Measurements from ENCODE around the gene TARDBP.

DNA sequence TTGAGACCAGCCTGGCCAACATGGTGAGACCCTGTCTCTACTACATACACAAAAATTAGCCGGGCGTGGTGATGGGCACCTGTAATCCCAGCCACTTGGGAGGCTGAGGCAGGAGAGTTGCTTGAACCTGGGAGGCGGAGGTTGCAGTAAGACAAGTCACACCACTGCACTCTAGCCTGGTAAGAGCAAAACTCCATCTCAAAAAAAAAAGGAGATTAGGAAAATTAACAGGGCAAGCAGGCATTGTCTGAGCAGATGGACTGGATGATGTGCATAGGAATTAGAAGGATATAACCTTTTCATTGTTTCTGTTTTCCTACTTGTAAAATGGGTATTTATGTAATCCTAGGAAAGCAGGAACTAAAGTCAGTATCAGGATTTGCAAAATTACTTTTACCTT is 15.6 kb downstream of the TARDBP start:
- TF ChIP-seq, protein P1, sequence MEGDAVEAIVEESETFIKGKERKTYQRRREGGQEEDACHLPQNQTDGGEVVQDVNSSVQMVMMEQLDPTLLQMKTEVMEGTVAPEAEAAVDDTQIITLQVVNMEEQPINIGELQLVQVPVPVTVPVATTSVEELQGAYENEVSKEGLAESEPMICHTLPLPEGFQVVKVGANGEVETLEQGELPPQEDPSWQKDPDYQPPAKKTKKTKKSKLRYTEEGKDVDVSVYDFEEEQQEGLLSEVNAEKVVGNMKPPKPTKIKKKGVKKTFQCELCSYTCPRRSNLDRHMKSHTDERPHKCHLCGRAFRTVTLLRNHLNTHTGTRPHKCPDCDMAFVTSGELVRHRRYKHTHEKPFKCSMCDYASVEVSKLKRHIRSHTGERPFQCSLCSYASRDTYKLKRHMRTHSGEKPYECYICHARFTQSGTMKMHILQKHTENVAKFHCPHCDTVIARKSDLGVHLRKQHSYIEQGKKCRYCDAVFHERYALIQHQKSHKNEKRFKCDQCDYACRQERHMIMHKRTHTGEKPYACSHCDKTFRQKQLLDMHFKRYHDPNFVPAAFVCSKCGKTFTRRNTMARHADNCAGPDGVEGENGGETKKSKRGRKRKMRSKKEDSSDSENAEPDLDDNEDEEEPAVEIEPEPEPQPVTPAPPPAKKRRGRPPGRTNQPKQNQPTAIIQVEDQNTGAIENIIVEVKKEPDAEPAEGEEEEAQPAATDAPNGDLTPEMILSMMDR (IDR thresholded peaks at IDR 0.05; ENCODE audit: poor library complexity): no peak
- TF ChIP-seq EZH2 (IDR thresholded peaks at IDR 0.05; ENCODE audit: borderline replicate concordance) (no peak), EZH2phosphoT487 (IDR thresholded peaks at IDR 0.05; ENCODE audit: low read depth, severe bottlenecking, unreplicated experiment) (no peak)

Data from hepatocyte (in vitro differentiated cells).